HG03095 (cell line): ENCODE measurements around the gene HOXA11.

Source experiments
- ATAC-seq: cut with Tn5 transposase; IDR thresholded peaks from one replicate; pipeline ENCODE4 v1.9.1; 2021; ENCODE audit warnings: moderate library complexity; ENCODE audit not compliant: unreplicated experiment

HOXA11 gene

DNA sequence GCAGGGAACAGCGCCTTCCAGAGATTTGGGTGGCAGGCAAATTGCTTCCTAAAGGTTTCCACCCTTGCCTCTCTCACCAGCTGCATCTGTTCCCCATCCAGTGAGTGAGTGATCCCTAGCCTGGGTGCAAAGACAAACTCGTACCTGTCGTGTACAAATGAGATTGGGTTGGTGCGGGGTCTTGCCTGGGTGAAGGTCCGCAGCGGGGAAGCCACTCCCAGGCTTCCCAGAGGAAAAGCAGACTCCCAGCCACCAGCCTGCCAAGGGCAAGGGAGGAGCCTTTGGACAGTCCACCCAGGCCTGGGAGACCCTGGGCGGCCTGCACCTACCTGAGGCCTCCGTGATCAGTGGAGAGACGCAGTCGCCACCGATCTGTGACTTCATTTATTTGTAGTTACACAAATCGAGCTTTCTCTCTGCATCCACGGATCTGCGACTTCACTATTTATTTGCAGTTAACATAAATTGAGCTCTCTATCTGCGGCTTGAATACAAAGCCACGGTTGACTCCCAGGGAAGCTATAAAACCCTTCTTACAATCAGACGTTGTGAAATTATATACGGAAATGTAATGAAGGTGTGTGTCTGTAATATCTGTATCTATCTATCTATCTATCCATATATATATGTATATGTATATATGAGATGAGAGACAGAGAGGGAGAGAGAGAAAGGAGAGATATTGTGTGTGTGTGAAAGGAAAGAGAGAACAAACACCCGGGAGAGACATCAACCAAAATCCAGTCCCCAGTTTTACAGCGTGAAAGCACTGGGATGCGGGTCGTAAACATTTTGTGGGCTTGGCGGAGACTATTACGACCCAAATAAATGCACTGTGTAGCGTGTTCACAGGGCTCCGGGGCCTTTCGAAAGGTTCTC is 25.5 kb downstream of the HOXA11 start:
- no peak for ATAC-seq

DNA sequence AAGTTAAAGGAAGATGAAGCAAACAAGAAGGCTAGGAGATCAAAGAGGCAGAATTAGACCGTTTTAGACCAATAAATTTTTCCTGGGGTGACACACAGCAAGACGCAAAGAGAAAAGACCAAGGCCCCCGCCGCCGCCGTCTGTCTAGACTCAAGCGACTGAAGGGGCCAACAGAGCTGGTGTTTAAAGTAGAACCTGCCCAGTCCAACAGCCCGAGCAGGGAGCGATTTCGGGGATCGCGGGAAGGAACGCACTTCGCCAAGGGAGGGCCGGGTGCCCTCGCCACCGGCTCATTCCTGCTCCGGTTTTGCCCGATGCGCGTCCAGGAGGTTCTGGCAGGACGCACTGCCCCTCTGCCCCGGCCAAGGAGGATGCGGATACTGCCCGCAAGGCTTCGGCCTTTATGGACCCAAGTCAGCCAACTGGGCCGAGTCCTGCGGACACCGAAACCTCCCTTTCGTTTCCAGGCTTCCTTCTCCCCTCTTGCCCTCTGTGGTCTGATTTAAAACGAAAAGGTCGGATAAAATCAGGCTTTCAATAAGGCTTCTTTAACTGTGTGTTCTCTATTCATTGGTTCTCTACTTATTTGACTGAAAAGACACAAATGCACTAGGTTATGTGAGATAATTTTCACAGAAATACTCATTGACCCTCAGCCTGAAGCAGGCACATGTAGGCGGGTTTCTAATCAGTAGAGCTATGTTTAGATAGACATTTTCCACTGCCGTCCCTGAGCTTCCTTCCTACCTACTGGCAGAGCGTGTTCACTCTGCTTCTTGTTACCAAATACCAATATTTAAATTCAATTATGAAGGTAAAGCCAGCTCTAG is 26.4 kb downstream of the HOXA11 start:
- no peak for ATAC-seq

GRCh38 chr7:27157702-27158431 is 27.2 kb downstream of the HOXA11 start:
- ATAC-seq, result no peak

- ATAC-seq, result no peak
These were observed 27.9 kb downstream of the HOXA11 start for GRCh38 chr7:27156916-27157701.

DNA sequence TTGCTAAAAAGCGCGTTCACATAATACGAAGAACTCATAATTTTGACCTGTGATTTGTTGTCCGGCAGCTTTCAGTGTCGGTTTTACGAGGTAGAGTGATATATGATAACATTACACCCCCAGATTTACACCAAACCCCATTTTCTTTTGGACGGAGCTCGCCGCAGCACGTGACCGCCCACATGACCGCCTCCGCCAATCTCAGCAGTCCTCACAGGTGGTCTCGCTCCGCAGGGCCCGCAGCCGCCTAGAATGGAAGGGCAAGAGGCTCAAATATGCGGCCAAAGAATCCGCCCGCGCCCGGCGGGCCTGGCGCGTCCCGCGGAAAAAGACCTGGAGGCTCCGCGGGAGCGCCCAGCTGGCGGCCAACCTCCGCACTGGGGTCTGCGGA is 28.5 kb downstream of the HOXA11 start, which contains the start of gene HOXA7:
Gene HOXA7 (minus strand): TSS at position 168 of the 391 bp plus-strand sequence. CDS start 130 bp downstream, at position 38.
- no peak for ATAC-seq

GRCh38 chr7:27155816-27156507 is 29.1 kb downstream of the HOXA11 start:
- no peak for ATAC-seq

DNA sequence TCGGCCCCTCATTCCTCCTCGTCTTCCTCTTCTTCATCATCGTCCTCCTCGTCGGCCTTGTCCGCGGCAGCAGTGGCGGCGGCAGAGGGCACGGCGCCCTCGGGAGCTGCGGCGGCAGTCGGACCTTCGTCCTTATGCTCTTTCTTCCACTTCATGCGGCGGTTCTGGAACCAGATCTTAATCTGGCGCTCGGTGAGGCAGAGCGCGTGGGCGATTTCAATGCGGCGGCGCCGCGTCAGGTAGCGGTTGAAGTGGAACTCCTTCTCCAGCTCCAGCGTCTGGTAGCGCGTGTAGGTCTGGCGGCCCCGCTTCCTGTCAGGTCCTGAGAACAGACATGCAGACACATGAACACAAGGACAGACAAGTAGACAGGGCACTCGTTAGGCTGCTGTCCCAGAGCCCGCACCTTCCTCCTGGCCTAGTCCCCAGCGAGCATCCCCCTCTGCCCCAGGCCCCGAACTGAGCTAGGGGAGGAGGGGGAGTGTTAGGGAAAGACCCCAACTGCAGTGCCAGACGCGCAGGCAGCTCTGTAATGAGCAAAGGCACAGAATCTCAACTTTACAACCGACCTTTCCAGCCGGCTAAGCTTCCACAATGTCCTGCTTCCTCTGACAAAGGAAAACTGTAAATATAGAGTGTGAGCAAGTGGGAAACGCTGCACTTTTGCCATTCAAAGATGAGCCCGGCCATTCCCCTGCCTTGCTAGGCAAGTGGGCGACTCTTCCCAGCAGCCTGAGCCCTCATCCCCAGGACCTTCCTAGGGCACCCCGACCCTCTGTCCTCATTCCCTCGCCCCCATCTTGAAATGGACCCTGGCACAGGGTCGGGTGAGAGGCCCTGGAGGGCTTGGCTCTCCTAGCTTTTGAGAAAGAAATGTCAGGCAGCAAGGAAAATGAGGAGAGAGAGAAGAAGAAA is 29.9 kb downstream of the HOXA11 start:
- no peak for ATAC-seq

- ATAC-seq, result no peak
These were observed 30.7 kb downstream of the HOXA11 start for GRCh38 chr7:27154369-27154768.

GRCh38 chr7:27153526-27153925 is 31.5 kb downstream of the HOXA11 start:
- ATAC-seq, result no peak

GRCh38 chr7:27152816-27153442 is 32.1 kb downstream of the HOXA11 start:
- no peak for ATAC-seq

GRCh38 chr7:27151931-27152815 is 32.9 kb downstream of the HOXA11 start, which contains the start of gene HOXA3:
Gene HOXA3 (minus strand): TSS chr7:27152583. CDS start chr7:27110640, 41,943 bp downstream.
- no peak for ATAC-seq

GRCh38 chr7:27151341-27151930 is 33.6 kb downstream of the HOXA11 start:
- no peak for ATAC-seq

DNA sequence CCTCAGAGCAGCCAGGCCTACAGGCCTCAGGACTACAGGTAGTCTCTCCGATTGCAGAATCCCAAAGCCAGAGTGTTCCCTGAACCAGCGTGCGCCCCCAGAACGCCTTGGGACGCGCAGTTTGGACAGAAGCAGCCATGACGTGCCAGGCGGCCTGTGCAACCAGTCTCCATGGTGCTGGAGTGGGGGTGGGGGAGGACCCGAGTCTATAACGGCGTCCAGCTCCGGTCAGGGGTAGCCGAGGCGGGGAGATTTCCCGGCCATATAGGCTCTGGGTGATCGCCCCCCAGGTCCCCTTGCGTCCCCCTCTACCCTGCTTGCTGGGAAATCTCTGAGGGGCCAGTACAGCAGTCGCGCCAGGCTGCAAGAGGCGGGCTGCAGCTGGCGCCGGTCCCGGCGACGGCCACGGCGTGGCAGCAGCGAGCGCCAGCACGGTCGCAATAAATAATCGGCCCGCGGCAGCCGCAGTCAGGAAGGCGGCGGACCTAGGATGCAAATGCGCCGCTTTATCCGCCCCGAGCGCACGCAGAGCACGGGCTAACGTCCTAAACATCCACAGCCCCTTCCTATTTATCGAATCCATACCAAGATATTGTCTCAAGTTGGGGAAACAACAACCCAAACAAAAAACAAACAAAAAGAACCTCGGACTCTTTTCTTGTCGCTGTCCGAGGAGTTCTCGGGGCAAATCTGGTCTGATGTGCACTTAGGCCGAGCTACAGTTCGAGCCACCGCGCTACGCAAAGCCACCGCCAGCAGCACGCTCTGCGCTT is 34.3 kb downstream of the HOXA11 start:
- ATAC-seq, result peak; percentile 89

DNA sequence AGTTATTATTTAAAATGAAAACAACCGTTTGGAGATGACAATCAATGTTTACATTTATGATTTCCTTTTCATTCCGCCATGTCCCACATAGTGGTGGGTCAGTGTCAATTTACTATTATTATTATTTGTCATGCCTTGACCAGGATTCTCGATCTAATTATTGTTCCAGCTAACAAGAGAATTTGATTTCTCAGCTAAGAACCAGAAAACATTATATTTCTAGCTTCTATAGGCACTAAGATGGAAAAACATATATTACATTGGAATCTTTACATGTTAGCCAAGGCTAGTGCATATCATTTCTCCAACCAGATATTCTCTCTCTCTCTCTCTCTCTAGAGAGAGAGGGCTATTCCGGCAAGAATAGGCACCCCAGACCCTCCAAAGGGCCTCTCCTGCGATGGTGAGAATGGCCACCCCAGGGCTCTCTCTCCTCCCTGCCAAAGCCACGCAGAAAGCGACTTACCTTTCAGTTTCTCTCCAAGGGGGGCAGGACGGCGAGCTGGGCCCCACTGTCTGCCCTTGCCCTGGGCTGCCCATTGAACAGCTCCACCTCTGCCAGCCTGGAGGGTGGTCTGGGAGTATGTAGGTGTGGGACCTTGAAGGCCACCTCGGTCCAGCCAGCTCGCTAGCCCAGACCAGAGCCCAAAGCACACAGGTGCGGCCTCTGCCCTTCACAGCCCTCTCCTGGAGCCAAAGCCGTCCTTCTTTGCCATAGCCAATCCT is 35.0 kb downstream of the HOXA11 start:
- no peak for ATAC-seq
